Right lobe of liver (tissue), 6 donors: Measurements from ENCODE around the gene MAPK4. TPM values are rescaled to one million over a fixed set of nuclear protein-coding genes. Genes with fewer than 3 reads are reported as not detected.
A peak's percentile ranks its signal among the peaks of the same experiment; 100 is the strongest.
"Not testable (repeated sequence)": the region's sequence is repeated elsewhere in the genome, so short reads cannot be mapped to it uniquely, and the experiment has no call there.

Experiments used
- ATAC-seq, 4 donors: fragments of 200-7000 bp; cut with Tn5 transposase; one replicate each; pipeline ENCODE4 v1.9.1; 2020; ENCODE audit warnings: mild to moderate bottlenecking in 4 of 4, moderate library complexity in 4 of 4
- DNase-seq, 3 donors: peaks; one replicate each; pipeline ENCODE4 v3.0.0-alpha.2; 2020
- H3K27ac ChIP-seq, 3 donors: fragments of 200-600 bp; one replicate each; pipeline ENCODE4 v1.8.0; 2022
- H3K27me3 ChIP-seq, 2 donors: fragments of 200-600 bp; one replicate each; pipeline ENCODE4 v1.8.0; 2022
- H3K36me3 ChIP-seq, 4 donors: fragments of 200-600 bp; sonication (generic) in 1 of 4; one replicate each; pipeline versions ENCODE4 v1.5.1 to v1.8.0; 2017 to 2022; ENCODE audit warnings: control low read depth in 1 of 4
- H3K4me1 ChIP-seq, 4 donors: fragments of 200-600 bp; sonication (generic) in 1 of 4; one replicate each; pipeline versions ENCODE4 v1.5.1 to v1.8.0; 2017 to 2022; ENCODE audit warnings: control low read depth in 1 of 4
- H3K4me3 ChIP-seq, 3 donors: fragments of 200-600 bp; one replicate each; pipeline ENCODE4 v1.8.0; 2022
- H3K9me3 ChIP-seq, 4 donors: fragments of 200-600 bp; sonication (generic) in 1 of 4; one replicate each; pipeline versions ENCODE4 v1.5.1 to v1.8.0; 2017 to 2022; ENCODE audit warnings: control low read depth in 1 of 4
- POLR2A ChIP-seq: fragments of 450-650 bp; IDR thresholded peaks from one replicate; pipeline ENCODE4 v1.6.1; 2017; ENCODE audit warnings: antibody characterized with exemption, mild to moderate bottlenecking
- WGBS: methylation state at CpG from one replicate; pipeline ENCODE4 v1.1.6; 2018; ENCODE audit warnings: low coverage, low lambda C conversion rate; ENCODE audit not compliant: insufficient coverage; ENCODE audit errors: missing lambda C conversion rate; 5-methylcytosine and 5-hydroxymethylcytosine counted together
- intact Hi-C, 2 donors: fragments of 100-400 bp; cut with DNase I; formaldehyde crosslinking; loops; one replicate each; pipeline versions ENCODE4 v1.11.2 to v1.14.1; 2022
- total RNA-seq, 6 experiments: library from RNA; depleted of rRNA in 2 of 6; stranded (reverse); fragments of >200 nt in 2 of 6; fragmentation: NEBNext Ultra II Directional in 3 of 6; extraction: Animal tissue kit (Norgen Biotek cat#: 25700) in 3 of 6; gene quantifications; one replicate each; pipeline versions ENCODE4 v1.1.0 to v1.2.4, GENCODE V29; 2016 to 2023
- TF ChIP-seq, protein P1 (sequence below), 4 donors: fragments of 200-600 bp in 3 of 4; fragments of 450-650 bp in 1 of 4; IDR thresholded peaks; one replicate each; pipeline versions ENCODE4 v1.5.1 to v1.8.0; 2016 to 2022; ENCODE audit warnings: antibody characterized with exemption in 4 of 4, mild to moderate bottlenecking in 2 of 4
- donor health status: DM: no; HTN: yes; CAD: no.
- donor health status: DM: no; HTN: no; CAD: no.
- donor health status: DM: no; HTN: no; CAD: no.
- donor health status: DM: no; HTN: yes; CAD: no.
- donor health status: DM: no; HTN: yes; CAD: no.

MAPK4 gene
- total RNA-seq, 6 experiments from 2014 or later = 0.33 to 8.3 (median 1.5) TPM

DNA sequence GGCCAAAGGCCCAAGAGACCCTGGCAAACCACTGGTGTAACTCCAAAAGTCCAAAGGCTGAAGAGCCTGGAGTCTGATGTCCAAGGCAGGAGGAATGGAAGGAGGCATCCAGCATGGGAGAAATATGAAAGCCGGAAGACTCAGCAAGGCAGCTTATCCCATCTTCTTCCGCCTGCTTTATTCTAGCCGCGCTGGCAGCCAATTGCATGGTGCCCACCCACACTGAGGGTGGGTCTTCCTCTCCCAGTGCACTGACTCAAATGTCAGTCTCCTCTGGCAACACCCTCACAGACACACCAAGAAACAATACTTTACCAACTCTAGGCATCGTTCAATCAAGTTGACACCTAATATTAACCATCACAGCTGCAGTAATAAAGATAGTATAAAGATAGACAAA lies 34.1 kb downstream of the MAPK4 start:
- H3K4me1 ChIP-seq = no peaks in the 10 kb centered on the region
- H3K4me3 ChIP-seq = no peak overlapping the region
- no peak overlapping the region for H3K27ac ChIP-seq
- H3K36me3 ChIP-seq = no peaks in the 10 kb centered on the region
- H3K27me3 ChIP-seq = no peaks in the 10 kb centered on the region
- intact Hi-C loops = no loop called here
- 89% methylated on average over 1 of the region's 5 CpGs for WGBS
- TF ChIP-seq, protein P1, sequence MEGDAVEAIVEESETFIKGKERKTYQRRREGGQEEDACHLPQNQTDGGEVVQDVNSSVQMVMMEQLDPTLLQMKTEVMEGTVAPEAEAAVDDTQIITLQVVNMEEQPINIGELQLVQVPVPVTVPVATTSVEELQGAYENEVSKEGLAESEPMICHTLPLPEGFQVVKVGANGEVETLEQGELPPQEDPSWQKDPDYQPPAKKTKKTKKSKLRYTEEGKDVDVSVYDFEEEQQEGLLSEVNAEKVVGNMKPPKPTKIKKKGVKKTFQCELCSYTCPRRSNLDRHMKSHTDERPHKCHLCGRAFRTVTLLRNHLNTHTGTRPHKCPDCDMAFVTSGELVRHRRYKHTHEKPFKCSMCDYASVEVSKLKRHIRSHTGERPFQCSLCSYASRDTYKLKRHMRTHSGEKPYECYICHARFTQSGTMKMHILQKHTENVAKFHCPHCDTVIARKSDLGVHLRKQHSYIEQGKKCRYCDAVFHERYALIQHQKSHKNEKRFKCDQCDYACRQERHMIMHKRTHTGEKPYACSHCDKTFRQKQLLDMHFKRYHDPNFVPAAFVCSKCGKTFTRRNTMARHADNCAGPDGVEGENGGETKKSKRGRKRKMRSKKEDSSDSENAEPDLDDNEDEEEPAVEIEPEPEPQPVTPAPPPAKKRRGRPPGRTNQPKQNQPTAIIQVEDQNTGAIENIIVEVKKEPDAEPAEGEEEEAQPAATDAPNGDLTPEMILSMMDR (IDR thresholded peaks at IDR 0.05) = no peak
- no peak for TF ChIP-seq POLR2A
- no peaks in the 10 kb centered on the region for H3K9me3 ChIP-seq
- ATAC-seq (no peak), DNase-seq (no peak)

DNA sequence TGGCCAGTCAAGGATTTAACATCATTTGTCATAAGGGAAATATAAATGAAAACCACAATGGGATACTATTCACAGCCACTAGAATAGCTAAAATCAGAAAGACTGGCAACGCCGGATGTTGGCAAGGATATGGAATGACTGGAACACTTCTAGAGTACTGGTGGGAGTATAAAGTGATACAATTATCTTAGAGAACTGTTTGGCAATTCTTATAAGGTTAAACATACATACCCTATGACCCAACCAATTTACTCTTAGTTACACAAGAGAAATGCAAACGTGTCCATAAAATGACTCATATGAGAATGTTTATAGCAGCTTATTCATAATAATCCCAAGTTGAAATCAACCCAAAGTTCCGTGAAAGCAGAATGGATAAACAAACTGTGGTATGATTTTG lies 35.1 kb downstream of the MAPK4 start:
- no peaks in the 10 kb centered on the region for H3K9me3 ChIP-seq
- H3K36me3 ChIP-seq = no peaks in the 10 kb centered on the region
- H3K4me1 ChIP-seq = no peaks in the 10 kb centered on the region
- H3K27me3 ChIP-seq = no peaks in the 10 kb centered on the region
- WGBS = 66% methylated on average over 4 of the region's 4 CpGs
- no peak overlapping the region for H3K27ac ChIP-seq
- no peak for ATAC-seq
- intact Hi-C loops = no loop called here
- no peak for TF ChIP-seq POLR2A
- TF ChIP-seq, protein P1 (IDR thresholded peaks at IDR 0.05) = no peak
- no peak for DNase-seq
- H3K4me3 ChIP-seq = no peak overlapping the region

DNA sequence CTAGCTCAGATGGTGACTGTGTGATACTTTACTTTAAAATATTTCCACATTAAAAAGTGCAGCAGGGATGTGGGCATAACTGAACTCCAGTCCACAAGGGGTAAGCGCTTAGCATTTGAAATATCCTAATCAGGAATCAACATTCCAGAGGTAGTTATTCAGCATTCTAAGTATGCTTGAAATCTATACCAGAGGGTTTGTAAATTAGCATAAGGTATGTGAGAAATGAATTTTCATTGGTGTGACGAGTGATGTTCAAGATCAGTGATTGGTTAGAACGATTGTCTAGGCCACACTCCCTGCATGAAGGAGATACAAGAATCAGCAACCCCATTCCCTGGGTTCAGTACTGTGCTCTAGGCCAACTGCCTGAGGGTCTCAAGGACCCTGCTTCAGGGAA lies 42.6 kb downstream of the MAPK4 start:
- TF ChIP-seq, protein P1 (IDR thresholded peaks at IDR 0.05) = no peak
- no peak for TF ChIP-seq POLR2A
- no peak overlapping the region for H3K4me3 ChIP-seq
- intact Hi-C loops = no loop called here
- H3K4me1 ChIP-seq = no peaks in the 10 kb centered on the region
- ATAC-seq (no peak), DNase-seq (no peak)
- H3K36me3 ChIP-seq = no peaks in the 10 kb centered on the region
- WGBS = 70% methylated on average over 2 of the region's 3 CpGs
- no peaks in the 10 kb centered on the region for H3K27me3 ChIP-seq
- H3K27ac ChIP-seq = no peak overlapping the region
- H3K9me3 ChIP-seq = no peaks in the 10 kb centered on the region

DNA sequence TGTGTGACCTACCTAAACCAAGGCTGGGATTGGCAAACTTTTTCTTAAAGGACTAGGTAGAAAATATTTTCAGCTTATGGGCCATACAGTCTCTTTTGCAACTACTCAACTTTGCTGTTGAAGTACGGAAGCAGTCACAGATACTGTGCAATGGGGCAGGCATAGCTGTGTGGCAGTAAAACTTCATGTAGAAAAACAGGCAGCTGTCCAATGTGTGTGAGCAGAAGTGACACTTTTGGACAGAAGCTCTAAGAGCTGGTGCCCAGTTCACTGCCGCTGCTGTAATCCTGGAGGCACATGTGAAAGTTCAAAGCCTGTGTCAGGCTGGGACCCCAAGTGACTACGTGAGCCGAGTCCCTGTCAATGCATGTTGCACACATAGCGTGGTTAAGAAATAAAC lies 46.7 kb downstream of the MAPK4 start:
- Histone ChIP-seq H3K36me3 (no peaks in the 10 kb centered on the region), H3K27me3 (no peaks in the 10 kb centered on the region), H3K27ac (no peak overlapping the region), H3K4me1 (no peaks in the 10 kb centered on the region), H3K4me3 (no peak overlapping the region), H3K9me3 (no peaks in the 10 kb centered on the region)
- peak; percentile 45 to 86 (median 77) for ATAC-seq
- intact Hi-C loops = no loop called here
- TF ChIP-seq, protein P1 (IDR thresholded peaks at IDR 0.05) = no peak
- TF ChIP-seq POLR2A = no peak
- WGBS = 61% methylated on average over 5 of the region's 5 CpGs
- no peak for DNase-seq

DNA sequence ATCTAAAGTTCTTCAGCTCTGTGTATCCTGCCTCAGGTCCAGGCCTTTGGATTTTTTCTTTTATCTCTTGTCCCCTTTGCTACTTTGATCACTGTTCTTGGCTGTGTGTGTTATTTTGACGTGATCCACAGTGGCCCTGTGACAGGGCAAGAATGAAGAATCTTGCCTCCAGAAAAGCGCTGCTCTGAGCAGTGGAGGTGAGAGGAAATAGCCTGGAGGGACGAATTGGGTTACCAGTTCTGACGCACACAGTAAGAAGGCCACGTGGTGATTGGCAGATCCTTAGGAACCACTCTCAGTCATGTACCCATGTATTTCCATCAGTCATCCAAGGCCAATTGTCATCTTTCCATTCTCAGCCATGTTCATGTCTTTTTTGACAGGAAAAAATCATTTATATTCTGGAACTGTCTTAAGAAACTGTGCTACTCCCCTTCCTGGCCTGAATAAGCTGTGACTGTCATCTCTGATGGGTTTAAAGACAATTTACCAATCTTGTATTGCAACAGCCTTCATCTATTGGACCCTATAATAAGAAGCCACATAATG lies 47.6 kb downstream of the MAPK4 start:
- no peaks in the 10 kb centered on the region for H3K9me3 ChIP-seq
- H3K4me1 ChIP-seq = no peaks in the 10 kb centered on the region
- no peak for ATAC-seq
- no peaks in the 10 kb centered on the region for H3K27me3 ChIP-seq
- H3K27ac ChIP-seq = no peak overlapping the region
- intact Hi-C loops = no loop called here
- WGBS = 68% methylated on average over 5 of the region's 5 CpGs
- H3K4me3 ChIP-seq = no peak overlapping the region
- TF ChIP-seq, protein P1 (IDR thresholded peaks at IDR 0.05) = no peak
- TF ChIP-seq POLR2A = no peak
- no peak for DNase-seq
- no peaks in the 10 kb centered on the region for H3K36me3 ChIP-seq

DNA sequence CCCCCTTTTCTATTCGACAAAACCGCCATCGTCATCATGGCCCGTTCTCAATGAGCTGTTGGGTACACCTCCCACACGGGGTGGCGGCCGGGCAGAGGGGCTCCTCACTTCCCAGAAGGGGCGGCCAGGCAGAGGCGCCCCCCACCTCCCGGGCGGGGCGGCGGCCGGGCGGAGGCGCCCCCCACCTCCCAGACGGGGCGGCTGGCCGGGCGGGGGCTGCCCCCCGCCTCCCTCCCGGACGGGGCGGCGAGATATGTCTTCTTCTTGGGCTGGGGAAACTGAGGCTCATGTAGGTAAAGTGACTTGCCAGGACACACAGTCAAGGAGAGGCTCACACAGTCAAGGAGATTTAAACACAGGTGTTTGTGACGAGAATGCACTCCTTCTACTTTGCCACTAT lies 49.3 kb downstream of the MAPK4 start:
- ATAC-seq, H3K36me3 ChIP-seq, H3K27me3 ChIP-seq, H3K9me3 ChIP-seq, H3K27ac ChIP-seq, intact Hi-C loops, DNase-seq, H3K4me3 ChIP-seq, H3K4me1 ChIP-seq: not testable (repeated sequence)
- WGBS = 38% methylated on average over 2 of the region's 26 CpGs
